Ectodermal cell (in vitro differentiated cells): Measurements from ENCODE around the gene TAF8.

Experiments used
- H3K27ac ChIP-seq: 2 replicates; pipeline ENCODE4 v1.7.0; 2013; ENCODE audit warnings: mild to moderate bottlenecking, low read depth, low read length; ENCODE audit not compliant: insufficient read depth, poor library complexity, severe bottlenecking
- H3K27me3 ChIP-seq: 2 replicates; pipeline ENCODE4 v1.7.0; 2013; ENCODE audit warnings: mild to moderate bottlenecking, low read length; ENCODE audit not compliant: insufficient read depth, control insufficient read depth, poor library complexity, severe bottlenecking
- H3K36me3 ChIP-seq: one replicate; pipeline ENCODE4 v1.7.0; 2013; ENCODE audit warnings: low read length; ENCODE audit not compliant: control insufficient read depth, insufficient read depth
- H3K4me1 ChIP-seq: one replicate; pipeline ENCODE4 v1.7.0; 2013; ENCODE audit warnings: low read length; ENCODE audit not compliant: control insufficient read depth, insufficient read depth
- H3K4me3 ChIP-seq: 2 replicates; pipeline ENCODE4 v1.7.0; 2013; ENCODE audit warnings: low read depth, low read length, control low read depth; ENCODE audit not compliant: insufficient read depth
- H3K9me3 ChIP-seq: 2 replicates; pipeline ENCODE4 v1.7.0; 2013; ENCODE audit warnings: mild to moderate bottlenecking, low read length, moderate library complexity; ENCODE audit not compliant: control insufficient read depth
- WGBS, 2 experiments: methylation state at CpG; one replicate each; pipeline ENCODE4 v1.1.7; 2013; ENCODE audit warnings: missing lambda C conversion rate in 2 of 2; 5-methylcytosine and 5-hydroxymethylcytosine counted together

TAF8 gene

GRCh38 chr6:42013134-42013516 lies 37.2 kb upstream of the TAF8 start:
- Histone ChIP-seq H3K9me3 (no peaks in the 10 kb centered on the region), H3K27ac (no peak overlapping the region), H3K27me3 (no peaks in the 10 kb centered on the region)

DNA sequence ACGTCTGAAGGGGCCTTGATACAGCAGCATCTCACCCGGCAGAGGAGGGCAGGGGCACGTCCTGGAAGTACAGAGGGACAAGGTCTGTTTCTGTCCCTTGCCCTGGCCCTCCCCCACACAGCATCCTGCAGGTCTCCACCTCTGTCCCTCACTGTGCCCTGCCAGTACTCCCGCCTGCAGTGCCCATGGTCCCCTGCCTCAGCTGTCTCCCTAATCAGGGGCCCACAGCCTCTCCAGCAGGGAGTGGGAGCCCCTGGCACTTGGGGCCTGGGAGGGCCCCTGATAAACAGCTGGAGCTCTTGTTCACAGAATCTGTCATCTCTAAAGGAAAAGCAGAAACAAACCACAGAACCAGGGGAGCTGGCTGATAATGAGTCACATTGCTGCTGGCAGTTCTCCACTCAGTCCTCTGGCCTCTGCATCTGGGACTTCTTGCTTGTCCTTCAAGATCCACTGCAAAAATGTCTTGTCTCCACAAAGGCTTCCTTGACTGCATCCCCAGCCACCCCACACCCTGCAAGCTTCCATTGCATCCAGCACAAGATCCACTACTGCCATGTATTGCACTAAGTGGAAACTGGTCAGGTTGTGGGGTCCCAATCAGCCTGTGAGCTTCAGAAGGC lies 33.2 kb upstream of the TAF8 start:
- Histone ChIP-seq H3K36me3 (no peaks in the 10 kb centered on the region), H3K27ac (no peak overlapping the region), H3K27me3 (no peaks in the 10 kb centered on the region), H3K9me3 (no peaks in the 10 kb centered on the region), H3K4me3 (no peak overlapping the region), H3K4me1 (no peaks in the 10 kb centered on the region)
- WGBS, 2 experiments = 77 to 83% methylated on average over 4 of the region's 4 CpGs

More at GRCh38 chr6:42013134-42013516, 37.2 kb upstream of the TAF8 start:
- WGBS, 2 experiments = 95 to 98% methylated on average over 2 of the region's 2 CpGs
- Histone ChIP-seq H3K36me3 (no peaks in the 10 kb centered on the region), H3K4me3 (no peak overlapping the region), H3K4me1 (peaks cover 9% of the 10 kb centered on the region)

DNA sequence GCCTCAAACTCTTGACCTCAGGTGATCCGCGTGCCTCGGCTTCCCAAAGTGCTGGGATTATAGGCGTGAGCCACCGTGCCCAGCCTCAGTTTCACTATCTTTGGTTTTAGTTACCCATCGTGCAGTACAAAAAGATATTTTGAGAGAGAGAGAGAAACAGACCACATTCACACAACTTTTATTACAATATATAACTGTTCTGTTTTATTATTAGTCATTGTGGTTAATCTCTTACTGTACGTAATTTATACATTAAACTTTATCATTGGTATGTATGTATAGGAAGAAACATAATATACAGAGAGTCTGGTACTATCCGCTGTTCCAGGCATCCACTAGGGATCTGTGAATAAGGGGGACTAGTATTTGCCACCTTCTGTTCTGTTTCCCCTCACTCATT lies 29.4 kb upstream of the TAF8 start:
- Histone ChIP-seq H3K4me3 (no peak overlapping the region), H3K4me1 (no peaks in the 10 kb centered on the region), H3K9me3 (no peaks in the 10 kb centered on the region), H3K27ac (no peak overlapping the region), H3K27me3 (no peaks in the 10 kb centered on the region), H3K36me3 (no peaks in the 10 kb centered on the region)
- WGBS, 2 experiments = 94 to 95% methylated on average over 7 to 8 of the region's 8 CpGs

- WGBS, 2 experiments = 78 to 84% methylated on average over 12 of the region's 12 CpGs
- no peaks in the 10 kb centered on the region for H3K4me1 ChIP-seq
- H3K27ac ChIP-seq = no peak overlapping the region
- no peaks in the 10 kb centered on the region for H3K9me3 ChIP-seq
- no peak overlapping the region for H3K4me3 ChIP-seq
- no peaks in the 10 kb centered on the region for H3K27me3 ChIP-seq
- H3K36me3 ChIP-seq = no peaks in the 10 kb centered on the region
Measured at GRCh38 chr6:42021847-42022754, 28.2 kb upstream of the TAF8 start.

- Histone ChIP-seq H3K36me3 (no peaks in the 10 kb centered on the region), H3K4me3 (no peak overlapping the region), H3K27ac (no peak overlapping the region), H3K9me3 (no peaks in the 10 kb centered on the region), H3K4me1 (no peaks in the 10 kb centered on the region), H3K27me3 (no peaks in the 10 kb centered on the region)
- WGBS, 2 experiments = 81 to 85% methylated on average over 13 to 14 of the region's 14 CpGs
Measured at GRCh38 chr6:42022755-42023384, 27.5 kb upstream of the TAF8 start.

DNA sequence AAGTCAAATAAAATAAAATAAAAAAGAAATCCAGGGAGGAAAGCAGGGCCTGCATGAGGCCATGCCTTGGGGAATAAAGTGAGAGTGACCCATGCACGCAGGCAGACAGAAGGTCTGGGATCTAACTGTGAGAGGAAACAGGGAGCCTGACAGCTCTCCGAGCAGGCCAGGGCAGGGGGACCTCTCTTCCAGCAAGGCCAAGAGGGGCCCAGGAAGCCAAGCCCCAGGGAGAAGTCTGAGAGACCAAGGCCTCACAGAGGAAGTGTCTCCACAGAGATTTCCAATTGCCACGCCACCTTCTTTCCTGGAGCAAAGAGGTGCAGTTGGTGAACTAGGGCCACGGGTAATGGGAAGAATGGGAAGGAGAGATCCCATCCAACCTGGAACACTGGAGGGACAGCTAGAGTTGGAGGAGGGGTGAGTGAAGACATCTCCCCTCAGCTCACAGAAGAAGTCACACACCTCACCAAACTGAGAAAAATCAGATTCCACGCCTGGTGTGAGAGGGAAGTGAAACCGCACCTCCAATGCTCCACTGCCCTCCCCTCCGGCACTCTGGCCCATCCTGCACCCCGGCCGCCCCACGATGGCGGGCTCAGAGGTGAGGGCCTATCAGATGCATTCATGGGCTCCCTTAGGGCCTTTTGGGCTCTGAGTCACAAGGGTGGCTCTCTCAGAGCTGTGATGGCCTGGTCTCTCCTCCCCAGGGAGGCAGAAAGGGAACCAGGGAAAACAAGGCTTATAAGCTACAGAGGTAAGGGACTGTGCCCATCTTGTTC lies 25.1 kb upstream of the TAF8 start:
- Histone ChIP-seq H3K27ac (no peak overlapping the region), H3K4me3 (no peak overlapping the region), H3K27me3 (no peaks in the 10 kb centered on the region), H3K4me1 (no peaks in the 10 kb centered on the region), H3K36me3 (no peaks in the 10 kb centered on the region), H3K9me3 (no peaks in the 10 kb centered on the region)
- WGBS, 2 experiments = 92% methylated on average over 11 of the region's 11 CpGs

GRCh38 chr6:42025845-42026243 lies 24.5 kb upstream of the TAF8 start:
- H3K4me3 ChIP-seq = no peak overlapping the region
- H3K27me3 ChIP-seq = no peaks in the 10 kb centered on the region
- no peaks in the 10 kb centered on the region for H3K9me3 ChIP-seq
- H3K4me1 ChIP-seq = no peaks in the 10 kb centered on the region
- H3K27ac ChIP-seq = no peak overlapping the region
- 77 to 81% methylated on average over 7 of the region's 7 CpGs for WGBS, 2 experiments
- no peaks in the 10 kb centered on the region for H3K36me3 ChIP-seq

DNA sequence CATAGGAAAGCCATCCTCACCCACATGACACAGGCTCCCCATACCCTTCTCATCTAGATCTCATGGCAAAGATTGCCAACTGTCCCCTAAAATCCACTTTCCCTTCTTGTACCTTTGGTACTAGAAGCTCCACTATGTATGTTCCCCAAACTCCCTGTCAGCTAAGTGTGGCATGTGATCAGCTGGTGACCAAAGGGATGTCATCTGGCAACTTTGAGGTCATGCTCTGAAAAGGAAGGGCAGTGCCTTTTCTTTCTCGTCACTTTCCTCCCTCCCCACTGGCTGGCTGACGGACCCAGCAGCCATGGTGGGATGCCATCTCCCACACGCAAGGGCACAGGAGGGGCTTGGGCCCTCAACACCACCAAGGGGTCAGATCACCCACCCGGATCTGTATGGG lies 23.8 kb upstream of the TAF8 start:
- WGBS, 2 experiments = 68 to 69% methylated on average over 4 of the region's 4 CpGs
- Histone ChIP-seq H3K27ac (no peak overlapping the region), H3K36me3 (no peaks in the 10 kb centered on the region), H3K4me3 (no peak overlapping the region), H3K27me3 (no peaks in the 10 kb centered on the region), H3K4me1 (no peaks in the 10 kb centered on the region), H3K9me3 (no peaks in the 10 kb centered on the region)

DNA sequence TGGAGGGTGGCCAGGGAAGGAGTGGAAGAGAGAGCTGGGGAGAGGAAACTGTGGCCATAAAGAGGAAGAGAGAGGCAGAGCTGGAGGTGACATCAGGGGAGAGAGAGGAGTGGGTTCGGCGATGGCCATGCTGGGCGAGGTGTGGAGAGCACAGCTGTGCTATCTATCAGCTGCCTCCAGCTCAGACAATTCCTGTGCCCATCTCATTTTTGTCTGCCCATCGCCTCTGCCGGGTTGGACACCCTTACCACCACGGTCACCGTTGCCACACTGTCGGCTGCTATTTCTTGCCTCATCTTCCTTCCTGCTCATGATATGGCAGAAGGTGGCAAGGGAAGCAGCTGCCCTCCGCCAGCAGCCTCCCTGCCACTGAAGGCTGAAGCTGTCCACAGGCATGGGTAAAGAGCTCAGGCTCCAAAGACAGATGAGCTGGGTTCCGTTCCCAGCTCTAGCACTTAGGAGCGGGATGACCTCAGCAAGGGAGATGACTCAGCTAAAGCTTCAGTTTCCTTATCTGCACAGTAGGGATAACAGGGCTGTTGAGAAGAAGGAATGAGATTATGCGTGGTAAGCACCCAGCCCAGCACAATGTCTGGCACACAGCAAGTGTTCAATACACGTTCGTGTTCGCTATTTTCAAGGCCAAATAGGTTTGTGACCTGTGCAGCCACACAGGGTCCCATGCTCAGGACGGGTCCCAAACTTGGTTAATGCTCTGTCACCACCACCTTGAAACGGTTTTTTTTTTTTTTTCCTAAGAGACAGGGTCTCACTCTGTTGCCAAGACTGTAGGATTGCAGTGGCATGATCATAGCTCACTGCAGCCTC lies 21.9 kb upstream of the TAF8 start:
- no peak overlapping the region for H3K4me3 ChIP-seq
- H3K27me3 ChIP-seq = no peaks in the 10 kb centered on the region
- no peak overlapping the region for H3K27ac ChIP-seq
- 92 to 93% methylated on average over 17 of the region's 17 CpGs for whole genome bisulfite sequencing, 2 experiments
- H3K36me3 ChIP-seq = no peaks in the 10 kb centered on the region
- H3K9me3 ChIP-seq = no peaks in the 10 kb centered on the region
- H3K4me1 ChIP-seq = no peaks in the 10 kb centered on the region
